Jurkat, Clone E6-1 (cell line): ENCODE results near the gene CPM.

Experiments
- DNase-seq: peaks from one replicate; pipeline ENCODE4 v3.0.0-alpha.2; 2011; ENCODE audit warnings: low read depth, low spot score
- H3K4me3 ChIP-seq: 2 replicates; pipeline ENCODE4 v1.5.1; 2011; ENCODE audit warnings: mild to moderate bottlenecking, low read length, control low read depth, moderate library complexity

CPM gene

GRCh38 chr12:68915055-68915454 lies 17.9 kb downstream of the CPM start:
- H3K4me3 ChIP-seq: no peak overlapping the region
- DNase-seq: no peak

- DNase-seq: no peak
- no peak overlapping the region for H3K4me3 ChIP-seq
These were observed 19.3 kb downstream of the CPM start for GRCh38 chr12:68913682-68914081.

GRCh38 chr12:68912916-68913315 lies 20.1 kb downstream of the CPM start:
- DNase-seq: no peak
- no peak overlapping the region for H3K4me3 ChIP-seq

GRCh38 chr12:68911197-68911718 lies 21.7 kb downstream of the CPM start:
- DNase-seq: no peak
- H3K4me3 ChIP-seq: no peak overlapping the region

GRCh38 chr12:68910128-68910527 lies 22.8 kb downstream of the CPM start:
- H3K4me3 ChIP-seq: no peak overlapping the region
- DNase-seq: no peak

- no peak for DNase-seq
- H3K4me3 ChIP-seq: no peak overlapping the region
These were observed 24.9 kb downstream of the CPM start for GRCh38 chr12:68908076-68908475.

- DNase-seq: no peak
- no peak overlapping the region for H3K4me3 ChIP-seq
These were observed 27.2 kb downstream of the CPM start for GRCh38 chr12:68905733-68906132.

GRCh38 chr12:68904351-68904962 lies 28.5 kb downstream of the CPM start:
- no peak overlapping the region for H3K4me3 ChIP-seq
- DNase-seq: no peak

- DNase-seq: no peak
- no peak overlapping the region for H3K4me3 ChIP-seq
These were observed 29.5 kb downstream of the CPM start for GRCh38 chr12:68903511-68903910.

GRCh38 chr12:68901551-68901950 lies 31.4 kb downstream of the CPM start:
- H3K4me3 ChIP-seq: no peak overlapping the region
- no peak for DNase-seq

GRCh38 chr12:68901145-68901544 lies 31.8 kb downstream of the CPM start:
- H3K4me3 ChIP-seq: no peak overlapping the region

GRCh38 chr12:68900241-68900640 lies 32.7 kb downstream of the CPM start:
- no peak overlapping the region for H3K4me3 ChIP-seq
- DNase-seq: no peak

More at GRCh38 chr12:68901145-68901544, 31.8 kb downstream of the CPM start:
- no peak for DNase-seq

- no peak for DNase-seq
- H3K4me3 ChIP-seq: no peak overlapping the region
These were observed 33.7 kb downstream of the CPM start for GRCh38 chr12:68899251-68899771.

- no peak overlapping the region for H3K4me3 ChIP-seq
- DNase-seq: no peak
These were observed 36.0 kb downstream of the CPM start for GRCh38 chr12:68896881-68897540.

- H3K4me3 ChIP-seq: no peak overlapping the region
- no peak for DNase-seq
These were observed 38.6 kb downstream of the CPM start for GRCh38 chr12:68894276-68894855.

GRCh38 chr12:68893741-68894140 lies 39.2 kb downstream of the CPM start:
- no peak for DNase-seq
- H3K4me3 ChIP-seq: no peak overlapping the region

- no peak for DNase-seq
- no peak overlapping the region for H3K4me3 ChIP-seq
These were observed 39.8 kb downstream of the CPM start for GRCh38 chr12:68893201-68893600.

- H3K4me3 ChIP-seq: no peak overlapping the region
- no peak for DNase-seq
These were observed 41.8 kb downstream of the CPM start for GRCh38 chr12:68891141-68891540.

- H3K4me3 ChIP-seq: no peak overlapping the region
- DNase-seq: no peak
These were observed 42.3 kb downstream of the CPM start for GRCh38 chr12:68890701-68891113.

GRCh38 chr12:68888243-68888642 lies 44.7 kb downstream of the CPM start:
- no peak overlapping the region for H3K4me3 ChIP-seq
- no peak for DNase-seq
